ENCODE data around the gene GBE1. TPM values are rescaled to one million over a fixed set of nuclear protein-coding genes. Genes with fewer than 3 reads are reported as not detected.

GBE1 gene
- total RNA-seq, 1 donor from 2014 or later: 29.2 TPM

- Histone ChIP-seq H3K27me3 (no peaks in the 10 kb centered on the region), H3K9me3 (no peaks in the 10 kb centered on the region), H3K36me3 (peaks cover 4% of the 10 kb centered on the region), H3K27ac (no peak overlapping the region), H3K4me1 (no peaks in the 10 kb centered on the region), H3K4me3 (no peak overlapping the region)
- no peak for ATAC-seq
- intact Hi-C loops (cut with DNase I): no loop called here
- TF ChIP-seq CTCF (IDR thresholded peaks at IDR 0.05): no peak
- no peak for DNase-seq
Measured at GRCh38 chr3:81531846-81532245, 229.6 kb downstream of the GBE1 start.

- no peak for DNase-seq
- intact Hi-C loops (cut with DNase I): no loop called here
- Histone ChIP-seq H3K4me1 (no peaks in the 10 kb centered on the region), H3K9me3 (no peaks in the 10 kb centered on the region), H3K27ac (no peak overlapping the region), H3K27me3 (no peaks in the 10 kb centered on the region), H3K36me3 (peaks cover 4% of the 10 kb centered on the region), H3K4me3 (no peak overlapping the region)
- ATAC-seq: no peak
- no peak for TF ChIP-seq CTCF (IDR thresholded peaks at IDR 0.05)
Measured at GRCh38 chr3:81531263-81531662, 230.2 kb downstream of the GBE1 start.

GRCh38 chr3:81530180-81530939, 231.1 kb downstream of the GBE1 start:
- H3K27ac ChIP-seq: no peak overlapping the region
- no peak for DNase-seq
- no peak for ATAC-seq
- H3K4me1 ChIP-seq: no peaks in the 10 kb centered on the region
- no peak for TF ChIP-seq CTCF (IDR thresholded peaks at IDR 0.05)
- intact Hi-C loops (cut with DNase I): no loop called here
- H3K27me3 ChIP-seq: no peaks in the 10 kb centered on the region
- no peaks in the 10 kb centered on the region for H3K9me3 ChIP-seq
- peaks cover 4% of the 10 kb centered on the region for H3K36me3 ChIP-seq
- H3K4me3 ChIP-seq: no peak overlapping the region

- intact Hi-C loops (cut with DNase I): no loop called here
- TF ChIP-seq CTCF (IDR thresholded peaks at IDR 0.05): no peak
- H3K36me3 ChIP-seq: no peaks in the 10 kb centered on the region
- DNase-seq (no peak), ATAC-seq (no peak)
- H3K4me1 ChIP-seq: no peaks in the 10 kb centered on the region
- H3K9me3 ChIP-seq: no peaks in the 10 kb centered on the region
- no peaks in the 10 kb centered on the region for H3K27me3 ChIP-seq
- H3K27ac ChIP-seq: no peak overlapping the region
- no peak overlapping the region for H3K4me3 ChIP-seq
Measured at GRCh38 chr3:81521855-81522254, 239.6 kb downstream of the GBE1 start.

- no peaks in the 10 kb centered on the region for H3K27me3 ChIP-seq
- no peak overlapping the region for H3K4me3 ChIP-seq
- H3K9me3 ChIP-seq: no peaks in the 10 kb centered on the region
- no peak for DNase-seq
- intact Hi-C loops (cut with DNase I): no loop called here
- ATAC-seq: no peak
- no peaks in the 10 kb centered on the region for H3K4me1 ChIP-seq
- H3K36me3 ChIP-seq: no peaks in the 10 kb centered on the region
- no peak overlapping the region for H3K27ac ChIP-seq
- TF ChIP-seq CTCF (IDR thresholded peaks at IDR 0.05): no peak
Measured at GRCh38 chr3:81518945-81519344, 242.5 kb downstream of the GBE1 start.

GRCh38 chr3:81516042-81516441, 245.4 kb downstream of the GBE1 start:
- no peak for ATAC-seq
- DNase-seq: no peak
- intact Hi-C loops (cut with DNase I): no loop called here

More at GRCh38 chr3:81516042-81516441, 245.4 kb downstream of the GBE1 start:
- Histone ChIP-seq H3K4me1 (no peaks in the 10 kb centered on the region), H3K36me3 (no peaks in the 10 kb centered on the region), H3K4me3 (no peak overlapping the region), H3K27ac (no peak overlapping the region), H3K9me3 (no peaks in the 10 kb centered on the region), H3K27me3 (no peaks in the 10 kb centered on the region)
- no peak for TF ChIP-seq CTCF (IDR thresholded peaks at IDR 0.05)
